Activated CD4-positive, alpha-beta T cell treated with anti-CD3 and anti-CD28 coated beads, Interleukin-2, amount 10 ng/mL, durations not matched to agents 24 days and 14 days (primary cell): ENCODE measurements around the gene SEMA4F. TPM values are rescaled to one million over a fixed set of nuclear protein-coding genes. Genes with fewer than 3 reads are reported as not detected.

Source experiments
- DNase-seq: peaks from one replicate; pipeline ENCODE4 v3.0.0; 2022
- H3K27ac Mint-ChIP-seq: one replicate; pipeline ENCODE4 v1.8.0; 2022; ENCODE audit warnings: mild to moderate bottlenecking, mixed read lengths
- H3K27me3 Mint-ChIP-seq: one replicate; pipeline ENCODE4 v1.8.0; 2022; ENCODE audit warnings: mixed read lengths
- H3K36me3 Mint-ChIP-seq: one replicate; pipeline ENCODE4 v1.8.0; 2022; ENCODE audit warnings: low read depth, mild to moderate bottlenecking, mixed read lengths
- H3K4me1 Mint-ChIP-seq: one replicate; pipeline ENCODE4 v1.8.0; 2021; ENCODE audit warnings: mixed read lengths
- H3K4me3 Mint-ChIP-seq: one replicate; pipeline ENCODE4 v1.8.0; 2022; ENCODE audit warnings: mild to moderate bottlenecking, moderate library complexity, mixed read lengths
- H3K9me3 Mint-ChIP-seq: one replicate; pipeline ENCODE4 v1.8.0; 2021; ENCODE audit warnings: mixed read lengths
- intact Hi-C: fragments of 100-400 bp; cut with micrococcal nuclease; formaldehyde crosslinking; loops from one replicate; pipeline ENCODE4 v1.15.1; 2023
- total RNA-seq: library from RNA; stranded (reverse); gene quantifications from 2 replicates; pipeline ENCODE4 v1.2.3, GENCODE V29; 2022

SEMA4F gene
- total RNA-seq, 1 donor from 2014 or later = 4.8 TPM

DNA sequence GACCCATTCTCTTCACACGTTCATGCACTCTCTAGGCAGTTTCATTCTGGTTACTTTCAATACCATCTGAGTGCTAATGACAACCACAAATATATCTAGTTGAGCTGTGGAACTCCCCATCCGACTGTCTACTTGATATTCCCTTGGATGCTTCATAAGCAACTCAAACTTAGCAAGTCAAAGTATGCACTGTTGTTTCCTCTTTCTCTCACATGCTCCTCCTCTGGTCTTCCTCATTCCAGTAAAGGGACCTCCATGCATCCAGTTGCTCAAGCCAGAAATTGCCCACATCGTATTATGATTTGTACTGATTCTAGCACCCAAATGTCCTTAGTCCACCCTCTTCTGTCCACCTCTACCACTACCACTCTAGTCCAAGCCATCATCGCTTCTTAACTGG lies 22.3 kb downstream of the SEMA4F start:
- Mint-ChIP-seq H3K9me3 (no peaks in the 10 kb centered on the region), H3K4me1 (no peaks in the 10 kb centered on the region), H3K27ac (no peak overlapping the region), H3K36me3 (peaks cover 3% of the 10 kb centered on the region), H3K27me3 (no peaks in the 10 kb centered on the region), H3K4me3 (no peak overlapping the region)
- intact Hi-C loops = no loop called here
- DNase-seq = no peak

DNA sequence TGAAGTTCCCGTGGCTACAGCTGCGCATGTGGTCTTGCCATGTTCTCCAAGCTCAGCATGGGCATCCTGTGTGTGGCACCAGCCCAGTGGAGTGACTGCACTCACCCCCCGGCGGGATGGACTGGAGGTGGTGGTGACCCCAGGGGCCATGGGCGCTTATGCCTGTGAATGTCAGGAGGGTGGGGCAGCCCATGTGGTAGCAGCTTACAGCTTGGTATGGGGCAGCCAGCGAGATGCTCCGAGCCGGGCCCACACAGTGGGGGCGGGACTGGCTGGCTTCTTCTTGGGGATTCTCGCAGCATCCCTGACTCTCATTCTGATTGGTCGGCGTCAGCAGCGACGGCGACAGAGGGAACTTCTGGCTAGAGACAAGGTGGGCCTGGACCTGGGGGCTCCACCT lies 25.6 kb downstream of the SEMA4F start:
- intact Hi-C loops = no loop called here
- no peak for DNase-seq
- Mint-ChIP-seq H3K36me3 (peaks cover 3% of the 10 kb centered on the region), H3K27ac (no peak overlapping the region), H3K4me3 (no peak overlapping the region), H3K4me1 (no peaks in the 10 kb centered on the region), H3K9me3 (no peaks in the 10 kb centered on the region), H3K27me3 (no peaks in the 10 kb centered on the region)

DNA sequence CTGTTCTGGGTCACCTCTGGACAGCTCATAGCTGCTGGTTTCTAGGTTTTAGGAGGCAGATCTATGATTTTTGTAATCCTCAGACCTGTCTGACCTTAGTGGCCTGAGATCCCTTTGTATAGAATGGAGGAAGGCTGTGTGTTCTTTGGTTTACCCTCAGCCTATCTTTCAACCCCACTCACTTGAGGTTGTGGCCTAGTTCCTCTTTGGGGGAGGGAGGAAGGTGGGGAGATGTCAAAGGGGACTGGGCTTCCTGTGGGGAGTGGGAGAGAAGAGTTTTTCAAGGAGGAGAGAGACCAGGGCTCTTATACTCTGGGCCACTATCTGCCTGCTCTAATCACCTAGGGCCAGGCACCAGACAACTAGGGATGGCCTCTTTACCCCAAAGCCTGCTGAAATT lies 28.5 kb downstream of the SEMA4F start:
- intact Hi-C loops = no loop called here
- Mint-ChIP-seq H3K4me1 (no peaks in the 10 kb centered on the region), H3K27me3 (no peaks in the 10 kb centered on the region), H3K36me3 (no peaks in the 10 kb centered on the region), H3K27ac (no peak overlapping the region), H3K4me3 (no peak overlapping the region), H3K9me3 (no peaks in the 10 kb centered on the region)
- DNase-seq = no peak

DNA sequence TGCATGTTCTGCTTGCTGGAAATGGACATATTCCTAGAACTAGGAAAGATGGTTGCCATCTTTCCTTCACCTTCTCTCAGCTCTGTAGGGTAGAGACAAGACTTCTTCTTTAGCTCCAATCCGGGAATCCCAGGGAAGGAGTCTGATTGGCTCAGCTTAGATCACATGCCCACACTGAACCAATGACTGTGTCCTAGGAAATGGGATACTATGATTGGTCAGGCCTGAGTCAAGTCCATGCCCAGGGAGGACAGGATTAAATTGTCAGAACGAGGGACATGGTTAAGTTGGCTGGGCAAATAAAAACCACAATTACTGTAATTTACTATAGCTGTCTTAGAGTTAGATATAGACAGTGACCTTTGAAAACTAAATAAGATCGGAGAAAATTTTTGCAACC lies 31.4 kb downstream of the SEMA4F start:
- H3K27me3 Mint-ChIP-seq = peaks cover 6% of the 10 kb centered on the region
- no peak for DNase-seq
- H3K36me3 Mint-ChIP-seq = no peaks in the 10 kb centered on the region
- H3K4me3 Mint-ChIP-seq = no peak overlapping the region
- H3K9me3 Mint-ChIP-seq = no peaks in the 10 kb centered on the region
- H3K27ac Mint-ChIP-seq = no peak overlapping the region
- intact Hi-C loops = no loop called here
- H3K4me1 Mint-ChIP-seq = no peaks in the 10 kb centered on the region

- H3K36me3 Mint-ChIP-seq = no peaks in the 10 kb centered on the region
- no peak overlapping the region for H3K4me3 Mint-ChIP-seq
- intact Hi-C loops = no loop called here
- DNase-seq = no peak
- H3K27ac Mint-ChIP-seq = no peak overlapping the region
- H3K27me3 Mint-ChIP-seq = peaks cover 15% of the 10 kb centered on the region
- no peaks in the 10 kb centered on the region for H3K4me1 Mint-ChIP-seq
- no peaks in the 10 kb centered on the region for H3K9me3 Mint-ChIP-seq
These were observed 34.8 kb downstream of the SEMA4F start for GRCh38 chr2:74688881-74689280.

- peaks cover 19% of the 10 kb centered on the region for H3K27me3 Mint-ChIP-seq
- no peak overlapping the region for H3K27ac Mint-ChIP-seq
- DNase-seq = no peak
- no peaks in the 10 kb centered on the region for H3K36me3 Mint-ChIP-seq
- no peaks in the 10 kb centered on the region for H3K9me3 Mint-ChIP-seq
- intact Hi-C loops = loop anchor here (1.0 to 5.0 kb wide), 2 partner anchors 187 to 713 kb away; no protein-coding TSS in a partner anchor
- H3K4me1 Mint-ChIP-seq = no peaks in the 10 kb centered on the region
- no peak overlapping the region for H3K4me3 Mint-ChIP-seq
These were observed 35.6 kb downstream of the SEMA4F start for GRCh38 chr2:74689671-74690070.

DNA sequence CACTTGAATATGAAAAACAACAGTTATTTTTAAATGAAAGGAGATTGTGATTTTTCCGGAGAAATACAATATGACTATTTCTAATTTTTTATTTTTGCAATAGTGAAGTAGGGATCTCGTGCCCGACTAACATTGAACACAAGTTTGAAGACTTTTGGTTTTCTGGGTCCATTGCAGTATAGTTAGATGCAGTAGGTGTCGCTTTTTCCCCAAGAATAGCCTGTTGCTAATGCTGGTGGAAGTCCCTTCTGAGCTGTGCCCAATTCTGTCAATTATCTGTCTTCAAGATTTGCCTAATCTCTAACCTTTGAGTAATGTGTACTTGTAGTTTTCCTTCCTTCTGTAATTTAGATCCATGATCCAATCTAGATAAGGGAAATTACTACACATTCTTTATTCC lies 36.5 kb downstream of the SEMA4F start:
- intact Hi-C loops = loop anchor here (1.0 to 5.0 kb wide), 2 partner anchors 186 to 712 kb away; no protein-coding TSS in a partner anchor
- peak; percentile 79 for DNase-seq
- H3K27me3 Mint-ChIP-seq = peaks cover 23% of the 10 kb centered on the region

DNA sequence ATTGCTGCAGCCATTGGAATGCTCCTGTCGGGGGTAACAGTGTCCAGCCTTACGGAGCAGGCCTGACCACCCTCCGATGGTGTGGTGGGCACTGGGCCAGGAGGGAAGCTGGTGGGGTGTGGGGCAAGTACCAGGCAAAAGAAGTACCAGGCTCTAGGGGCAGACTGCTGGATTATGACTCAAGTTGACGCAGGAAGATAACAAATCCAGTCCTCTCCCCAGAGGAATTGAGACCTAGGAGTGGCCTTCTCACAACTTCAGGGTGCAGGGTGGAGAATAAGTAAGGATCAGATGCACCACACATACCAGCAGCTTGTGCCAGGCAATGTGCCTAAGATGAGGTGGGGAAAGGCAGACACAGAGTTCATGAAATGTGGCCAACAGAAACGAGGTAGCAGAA lies 37.9 kb downstream of the SEMA4F start:
- intact Hi-C loops = loop anchor here (5.0 kb wide), 1 partner anchor 710 kb away; no protein-coding TSS in a partner anchor
- Mint-ChIP-seq H3K36me3 (no peaks in the 10 kb centered on the region), H3K27ac (no peak overlapping the region), H3K27me3 (peaks cover 24% of the 10 kb centered on the region), H3K4me1 (no peaks in the 10 kb centered on the region), H3K4me3 (no peak overlapping the region), H3K9me3 (no peaks in the 10 kb centered on the region)
- no peak for DNase-seq

More for the DNA sequence above, 36.5 kb downstream of the SEMA4F start:
- Mint-ChIP-seq H3K4me3 (no peak overlapping the region), H3K9me3 (no peaks in the 10 kb centered on the region), H3K4me1 (no peaks in the 10 kb centered on the region), H3K27ac (no peak overlapping the region), H3K36me3 (no peaks in the 10 kb centered on the region)

GRCh38 chr2:74693213-74693612 lies 39.2 kb downstream of the SEMA4F start:
- H3K4me3 Mint-ChIP-seq = no peak overlapping the region
- intact Hi-C loops = loop anchor here (5.0 kb wide), 1 partner anchor 709 kb away; no protein-coding TSS in a partner anchor
- H3K27me3 Mint-ChIP-seq = peaks cover 24% of the 10 kb centered on the region
- no peak for DNase-seq
- H3K27ac Mint-ChIP-seq = no peak overlapping the region
- no peaks in the 10 kb centered on the region for H3K4me1 Mint-ChIP-seq
- no peaks in the 10 kb centered on the region for H3K36me3 Mint-ChIP-seq
- no peaks in the 10 kb centered on the region for H3K9me3 Mint-ChIP-seq

GRCh38 chr2:74693668-74694067 lies 39.6 kb downstream of the SEMA4F start:
- Mint-ChIP-seq H3K36me3 (no peaks in the 10 kb centered on the region), H3K27me3 (peaks cover 24% of the 10 kb centered on the region), H3K9me3 (no peaks in the 10 kb centered on the region), H3K4me3 (no peak overlapping the region), H3K4me1 (no peaks in the 10 kb centered on the region), H3K27ac (no peak overlapping the region)
- DNase-seq = no peak
- intact Hi-C loops = loop anchor here (5.0 kb wide), 1 partner anchor 709 kb away; no protein-coding TSS in a partner anchor

- Mint-ChIP-seq H3K9me3 (no peaks in the 10 kb centered on the region), H3K36me3 (no peaks in the 10 kb centered on the region), H3K27me3 (peaks cover 24% of the 10 kb centered on the region), H3K4me3 (no peak overlapping the region), H3K4me1 (no peaks in the 10 kb centered on the region), H3K27ac (no peak overlapping the region)
- no peak for DNase-seq
- intact Hi-C loops = loop anchor here (5.0 kb wide), 1 partner anchor 708 kb away; no protein-coding TSS in a partner anchor
These were observed 40.2 kb downstream of the SEMA4F start for GRCh38 chr2:74694281-74694680.

DNA sequence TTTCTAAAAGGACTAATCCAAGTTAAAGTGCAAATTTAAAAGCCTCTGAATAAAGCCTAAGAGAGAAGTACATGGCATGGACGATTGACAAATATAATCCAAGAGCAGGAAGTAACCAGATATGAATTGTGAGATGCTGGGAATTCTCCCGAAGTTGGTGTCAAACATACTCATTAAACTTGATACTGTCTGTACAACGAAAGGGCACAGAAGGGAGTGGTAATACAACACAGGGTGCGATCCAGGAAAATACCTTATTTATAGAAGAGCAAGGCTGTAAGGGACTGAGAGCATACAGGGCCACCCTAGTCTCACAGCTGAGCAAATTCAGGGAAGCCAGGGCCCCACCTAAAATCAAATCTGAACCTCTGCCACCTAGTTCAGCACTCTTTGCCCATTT lies 41.6 kb downstream of the SEMA4F start:
- intact Hi-C loops = no loop called here
- Mint-ChIP-seq H3K27ac (no peak overlapping the region), H3K4me3 (no peak overlapping the region), H3K4me1 (no peaks in the 10 kb centered on the region), H3K36me3 (no peaks in the 10 kb centered on the region), H3K27me3 (peaks cover 31% of the 10 kb centered on the region), H3K9me3 (no peaks in the 10 kb centered on the region)
- no peak for DNase-seq

DNA sequence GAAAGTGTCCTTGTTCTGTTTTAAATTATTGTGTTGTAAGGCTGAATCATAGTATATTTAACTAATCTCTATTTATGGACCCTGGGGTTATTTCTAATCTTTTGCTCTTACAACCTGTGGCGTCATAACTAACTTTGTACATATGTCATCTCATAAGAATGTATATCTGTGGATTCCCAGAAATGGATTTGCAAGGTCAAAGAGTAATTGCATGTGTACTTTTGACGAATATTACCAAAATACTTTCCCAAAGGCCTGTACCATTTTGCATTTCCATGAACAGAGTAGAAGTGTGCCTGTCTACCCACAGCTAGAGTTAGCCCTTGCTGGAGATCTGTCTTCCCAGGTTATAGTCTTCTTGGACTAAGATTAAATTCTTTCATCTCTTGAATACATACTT lies 42.8 kb downstream of the SEMA4F start:
- intact Hi-C loops = no loop called here

GRCh38 chr2:74700643-74701372 lies 46.8 kb downstream of the SEMA4F start:
- intact Hi-C loops = no loop called here
- H3K4me3 Mint-ChIP-seq = no peak overlapping the region

More for the DNA sequence above, 42.8 kb downstream of the SEMA4F start:
- H3K27ac Mint-ChIP-seq = no peak overlapping the region
- no peaks in the 10 kb centered on the region for H3K36me3 Mint-ChIP-seq
- peaks cover 36% of the 10 kb centered on the region for H3K27me3 Mint-ChIP-seq
- H3K9me3 Mint-ChIP-seq = no peaks in the 10 kb centered on the region
- no peak overlapping the region for H3K4me3 Mint-ChIP-seq
- H3K4me1 Mint-ChIP-seq = no peaks in the 10 kb centered on the region
- no peak for DNase-seq

More at GRCh38 chr2:74700643-74701372, 46.8 kb downstream of the SEMA4F start:
- H3K27ac Mint-ChIP-seq = no peak overlapping the region
- no peaks in the 10 kb centered on the region for H3K9me3 Mint-ChIP-seq
- peaks cover 29% of the 10 kb centered on the region for H3K27me3 Mint-ChIP-seq
- H3K36me3 Mint-ChIP-seq = no peaks in the 10 kb centered on the region
- no peak for DNase-seq
- H3K4me1 Mint-ChIP-seq = peaks cover 3% of the 10 kb centered on the region
